NCI-H1694 (cell line): ENCODE results near the gene ARL6IP1.

ENCODE experiments used
- DNase-seq: peaks from one replicate; lab custom pipeline; 2025; lab: John Stamatoyannopoulos, UW

Gene ARL6IP1

DNA sequence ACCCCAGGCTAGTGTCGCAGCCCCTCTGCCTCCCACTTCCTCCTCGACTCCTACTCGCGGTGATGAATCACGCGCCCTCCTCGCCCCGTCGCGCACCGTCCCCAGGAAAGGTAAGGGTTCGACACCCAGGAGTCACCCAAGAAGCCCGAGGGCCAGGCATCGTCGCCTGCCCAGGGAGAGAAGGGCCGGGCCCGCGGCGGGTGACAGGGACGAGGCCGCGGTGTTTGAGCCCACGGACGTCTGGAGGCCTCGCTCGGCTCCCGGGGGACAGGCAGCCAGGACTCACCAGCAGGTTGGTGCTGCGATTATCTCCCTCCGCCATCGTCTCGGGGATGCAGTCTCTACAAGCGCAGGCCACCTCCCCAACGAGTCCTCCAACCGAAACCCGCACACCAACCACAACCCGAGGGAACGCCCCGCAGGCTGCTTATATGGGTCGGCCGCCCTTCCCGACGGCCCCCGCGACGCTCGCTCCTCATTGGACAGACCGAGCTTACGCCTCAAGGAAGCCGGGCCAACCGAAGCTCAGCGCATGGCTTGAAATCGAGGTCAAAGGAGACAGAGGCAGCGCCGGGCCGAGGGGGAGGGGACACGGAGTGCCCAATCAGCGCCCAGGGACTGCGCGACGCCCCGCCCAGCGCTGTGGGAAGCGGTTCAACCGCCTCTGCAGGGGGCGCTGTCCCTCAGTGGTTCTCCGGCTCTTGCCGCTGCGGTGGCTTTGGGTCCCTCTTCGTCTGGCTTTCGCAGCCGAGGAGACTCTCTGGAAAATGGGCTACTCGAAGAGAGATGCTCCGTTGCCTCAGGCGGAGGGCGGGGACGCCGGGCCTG, at the start of gene ARL6IP1:
TSS of gene ARL6IP1 (minus strand) at position 405 of the 828 bp plus-strand sequence. CDS start at position 322, 83 bp downstream.
- peak; percentile 96 for DNase-seq

DNA sequence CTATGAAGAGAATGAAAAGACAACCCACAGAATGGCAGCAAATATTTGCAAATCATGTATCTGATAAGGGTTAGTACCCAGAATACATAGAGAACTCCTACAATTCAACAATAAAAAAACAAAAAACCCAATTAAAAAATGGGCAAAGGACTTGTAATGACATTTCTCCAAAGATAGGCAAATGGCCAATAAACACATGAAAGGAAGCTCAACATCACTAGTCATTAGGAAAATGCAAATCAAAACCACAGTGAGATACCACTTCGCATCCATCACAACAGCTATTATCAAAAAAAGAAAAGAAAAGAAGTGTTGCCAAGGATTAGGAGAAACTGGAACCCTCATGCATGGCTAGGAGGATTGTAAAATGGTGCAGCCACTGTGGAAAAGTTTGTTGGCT, 45.1 kb upstream of the ARL6IP1 start:
- no peak for DNase-seq

DNA sequence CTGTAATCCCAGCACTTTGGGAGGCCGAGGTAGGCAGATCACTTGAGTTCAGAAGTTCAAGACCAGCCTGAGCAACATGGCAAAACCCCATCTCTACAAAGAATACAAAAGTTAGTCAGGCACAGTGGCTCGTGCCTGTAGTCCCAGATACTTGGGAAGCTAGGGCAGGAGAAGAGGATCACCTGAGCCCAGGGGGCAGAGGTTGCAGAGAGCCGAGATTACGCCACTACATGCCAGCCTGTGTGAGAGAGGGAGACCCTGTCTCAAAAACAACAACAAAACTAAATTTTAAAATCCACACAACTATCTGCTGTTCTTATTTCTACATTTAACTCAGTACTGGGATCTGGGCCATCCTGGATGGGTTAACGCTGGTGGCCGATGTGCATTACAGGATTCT, 41.2 kb upstream of the ARL6IP1 start:
- DNase-seq = no peak

DNA sequence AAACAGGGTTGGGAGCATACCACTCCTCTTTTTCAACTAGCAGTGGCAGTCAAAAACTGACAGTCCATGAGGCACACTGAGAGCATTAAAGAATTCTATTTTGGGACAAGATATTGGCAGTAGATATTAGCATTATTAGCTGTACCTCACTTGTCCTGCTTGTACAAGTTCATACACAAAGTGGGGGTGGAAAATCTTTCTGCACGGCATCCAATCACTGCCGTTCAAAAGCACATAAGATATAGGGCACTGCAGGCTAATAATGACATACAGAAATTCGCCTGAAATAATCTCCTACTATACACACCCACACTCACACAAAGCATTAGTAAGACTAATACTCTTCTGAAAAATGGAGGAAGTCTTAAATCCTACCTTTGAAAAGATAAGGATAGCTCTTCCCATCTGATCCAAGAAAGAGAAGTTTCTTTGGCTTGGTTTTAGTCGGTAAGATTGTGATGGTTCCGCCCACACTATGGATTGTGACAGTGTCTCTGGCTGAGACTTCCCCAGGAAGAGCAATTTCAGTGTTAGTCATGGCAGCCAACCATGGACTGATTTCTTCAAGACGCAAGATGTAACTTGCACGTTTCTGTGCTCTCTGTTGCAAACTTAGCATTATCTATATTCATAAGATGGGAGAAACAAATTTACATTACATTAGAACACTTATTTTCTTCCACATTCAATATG, 40.6 kb upstream of the ARL6IP1 start:
- DNase-seq = no peak

DNA sequence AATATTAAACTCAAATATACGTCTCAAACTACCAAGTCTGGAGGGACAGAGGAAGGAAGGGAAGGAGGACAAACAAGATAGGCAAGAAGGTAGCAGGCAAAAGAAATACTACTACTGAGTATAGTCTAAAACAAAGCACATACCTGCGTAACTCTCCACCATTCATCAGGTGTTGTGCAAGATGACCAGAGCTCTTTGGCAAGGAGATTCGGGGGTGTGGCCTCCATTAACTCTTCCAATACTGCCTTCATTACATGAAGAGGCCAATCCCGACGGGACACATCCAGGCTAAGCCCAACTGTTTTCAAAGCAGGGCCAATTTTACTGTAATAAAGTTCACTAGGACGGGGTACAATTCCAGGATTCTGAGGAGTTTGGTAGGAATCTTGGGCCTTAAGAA, 38.2 kb upstream of the ARL6IP1 start:
- DNase-seq = no peak

DNA sequence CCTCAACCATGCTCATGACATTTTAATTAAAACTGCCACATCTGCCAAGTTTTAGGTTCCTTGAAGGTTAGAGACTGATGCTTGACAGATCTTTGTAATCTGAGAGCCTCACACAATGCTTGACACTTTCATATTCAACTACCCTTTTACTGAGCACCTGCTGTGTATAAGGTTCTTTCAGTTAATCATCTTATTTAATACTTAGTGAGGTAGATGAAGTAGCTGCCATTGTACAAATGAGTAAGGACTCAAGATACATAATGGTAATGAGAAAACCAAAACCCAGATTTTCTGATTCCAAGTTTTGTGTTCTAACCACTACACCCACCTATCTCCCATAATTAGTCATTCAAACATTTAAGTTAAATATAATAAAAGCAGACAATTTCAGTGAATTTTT, 35.4 kb upstream of the ARL6IP1 start:
- DNase-seq = no peak

DNA sequence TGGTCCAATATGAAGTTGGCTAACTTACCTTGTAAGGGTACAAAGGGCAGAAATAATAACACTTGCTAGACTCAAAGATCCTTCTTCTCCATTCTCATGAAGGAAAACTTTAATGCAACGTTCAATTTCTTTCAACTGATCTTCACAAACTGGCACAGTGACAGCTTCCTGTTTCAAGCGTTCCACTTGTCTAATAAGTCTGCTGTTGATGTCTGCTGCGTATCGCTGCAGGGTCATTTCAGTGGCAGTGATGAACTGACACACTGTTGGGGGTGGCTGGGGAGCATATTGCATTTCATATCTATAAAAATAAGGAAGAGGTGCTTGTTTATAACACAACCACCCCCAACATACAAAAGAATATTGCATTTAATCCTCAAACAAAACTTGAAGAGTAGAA, 33.5 kb upstream of the ARL6IP1 start:
- no peak for DNase-seq

DNA sequence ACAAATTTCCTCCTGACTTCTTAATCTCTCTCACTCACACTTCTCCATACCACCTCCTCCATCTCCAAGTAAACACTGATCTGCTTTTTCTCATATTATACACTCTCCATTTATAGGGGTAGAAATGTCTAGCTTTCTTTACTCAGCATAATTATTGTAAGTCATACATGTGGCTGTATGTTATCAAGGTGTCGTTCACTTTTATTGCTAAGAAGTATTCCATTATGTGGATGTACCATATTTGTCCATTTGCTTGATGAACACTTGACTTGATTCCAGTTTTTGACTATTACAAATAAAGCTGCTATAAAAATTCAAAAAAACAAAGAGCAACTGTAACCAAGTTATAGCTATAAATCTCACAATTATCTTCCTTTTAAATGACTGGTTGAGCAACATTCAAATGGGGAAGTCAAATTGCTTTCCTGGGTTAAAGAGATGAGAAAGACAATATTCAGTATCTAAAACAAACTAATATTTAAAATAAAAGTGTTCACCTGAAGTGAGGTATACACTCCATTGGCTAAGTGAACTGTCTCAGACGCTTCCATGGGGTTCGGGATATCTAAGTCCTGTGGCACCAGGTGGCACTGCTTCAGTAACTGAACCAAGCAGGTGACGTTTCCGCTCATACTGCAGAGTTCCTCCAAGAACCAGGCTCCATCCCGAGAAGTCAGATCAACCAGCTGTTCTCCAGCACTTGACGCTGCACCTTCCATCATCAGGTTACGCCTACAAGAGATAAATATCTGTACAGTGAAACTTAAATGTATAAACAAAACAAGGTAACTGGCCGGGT, 32.6 kb upstream of the ARL6IP1 start:
- no peak for DNase-seq

DNA sequence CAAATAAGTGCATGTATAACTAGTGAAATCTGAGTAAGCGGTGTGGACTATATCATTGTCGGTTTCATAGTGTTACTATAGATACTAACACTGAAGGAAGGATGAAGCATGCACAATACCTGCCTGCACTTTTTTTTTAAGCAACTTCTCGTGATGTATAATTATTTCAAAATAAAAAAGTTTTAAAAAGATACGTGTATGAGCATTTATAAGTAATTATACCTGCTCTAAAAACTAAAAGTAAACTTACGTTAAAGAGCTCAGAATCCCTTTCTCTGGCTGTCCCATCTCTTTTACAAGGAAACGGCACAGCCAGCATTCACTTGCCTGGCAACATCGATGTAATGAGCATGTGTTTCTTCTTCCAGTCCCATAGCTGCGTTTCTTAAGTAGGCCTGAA, 31.3 kb upstream of the ARL6IP1 start:
- no peak for DNase-seq

DNA sequence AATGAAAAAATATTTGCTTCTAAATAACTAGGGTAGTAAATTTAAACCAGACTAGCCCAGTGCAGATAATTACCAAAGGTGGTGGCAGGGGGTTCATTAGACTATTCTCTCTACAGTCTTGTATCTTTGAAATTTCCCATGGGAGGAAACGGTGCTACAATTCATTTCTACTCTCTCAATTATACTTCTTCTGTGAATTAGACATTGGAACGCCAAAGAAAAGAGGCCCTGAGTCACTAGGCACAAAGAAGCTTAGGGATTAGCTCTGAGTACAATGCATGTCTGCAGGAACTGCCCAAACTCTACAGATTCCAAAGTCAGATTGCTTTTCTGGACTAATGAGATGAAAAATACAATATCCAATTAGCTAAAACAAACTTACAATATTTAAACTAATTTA, 30.7 kb upstream of the ARL6IP1 start:
- DNase-seq = no peak

DNA sequence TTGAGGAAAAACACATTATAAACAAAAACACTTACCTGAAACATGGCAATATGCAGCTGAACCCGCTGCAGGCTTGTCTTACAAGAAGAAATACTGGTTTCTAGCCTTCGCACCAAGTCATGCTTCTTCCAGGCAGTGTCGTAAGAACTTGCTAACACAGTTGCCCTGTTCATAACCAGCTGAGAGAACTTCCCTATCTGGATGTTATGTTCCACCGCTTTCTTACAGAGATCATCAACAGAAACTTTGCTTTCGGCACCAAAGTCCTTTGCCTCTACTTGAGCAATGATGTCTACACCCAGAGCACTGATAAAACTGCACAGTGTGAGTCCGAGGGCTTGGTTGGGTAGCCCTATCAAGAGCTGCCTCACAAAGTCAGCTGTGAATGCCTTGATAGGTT, 27.9 kb upstream of the ARL6IP1 start:
- no peak for DNase-seq

DNA sequence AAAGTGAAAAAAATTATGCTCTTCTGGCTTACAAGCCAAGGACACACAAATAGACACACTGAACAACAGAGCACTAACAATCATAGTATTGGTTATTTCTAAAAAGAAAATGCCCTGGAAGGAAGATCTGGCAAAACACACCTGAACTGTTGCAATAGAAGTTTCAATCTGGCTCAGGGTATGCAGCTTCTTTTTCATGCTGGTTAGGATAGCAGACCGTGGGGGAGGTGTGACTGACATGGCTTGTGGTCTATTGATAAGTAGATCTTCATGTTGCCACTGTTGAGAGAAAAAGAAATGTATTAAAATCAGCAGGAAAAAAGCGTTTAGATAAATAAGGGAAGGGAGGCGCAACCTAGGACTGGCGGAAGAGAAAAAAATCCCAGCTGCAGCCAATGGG, 26.5 kb upstream of the ARL6IP1 start:
- DNase-seq = no peak

DNA sequence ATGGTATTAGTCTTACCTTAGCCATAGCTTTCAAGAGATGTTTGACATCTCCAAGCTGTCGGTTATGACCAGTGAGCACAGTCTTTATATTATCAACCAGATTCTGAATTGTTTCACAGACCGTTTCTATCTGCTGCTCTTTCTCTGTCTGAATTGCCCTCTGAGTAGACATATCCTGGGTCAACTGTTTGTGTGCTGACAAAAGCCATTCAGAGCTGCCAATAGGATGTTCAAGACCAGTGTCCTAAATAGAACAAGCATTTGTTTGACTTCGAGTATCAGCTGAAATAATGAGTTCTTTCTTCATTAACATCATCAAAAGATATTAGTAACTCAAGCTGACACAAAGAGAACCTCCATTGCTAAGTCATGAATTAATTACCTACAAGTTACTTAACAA, 14.9 kb upstream of the ARL6IP1 start:
- DNase-seq = no peak

DNA sequence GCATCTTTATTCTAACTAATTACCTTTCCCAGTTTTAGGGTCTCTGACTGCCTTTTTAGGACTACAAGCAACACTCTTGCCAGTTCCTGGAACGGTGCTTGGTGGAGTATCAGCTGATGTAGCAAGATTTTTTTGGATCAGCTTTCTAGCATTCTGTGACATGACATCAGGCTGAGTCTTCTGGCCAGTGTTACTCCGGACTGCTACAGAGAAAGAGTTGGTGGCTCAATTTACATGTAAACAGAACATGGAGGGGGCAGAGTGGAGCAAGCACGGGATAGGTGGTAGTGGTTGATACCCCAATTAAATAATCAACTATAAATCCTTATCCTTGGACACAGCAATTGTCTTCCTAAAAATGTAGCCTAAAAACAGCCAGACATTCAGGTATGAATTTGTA, 10.6 kb upstream of the ARL6IP1 start:
- DNase-seq = no peak

DNA sequence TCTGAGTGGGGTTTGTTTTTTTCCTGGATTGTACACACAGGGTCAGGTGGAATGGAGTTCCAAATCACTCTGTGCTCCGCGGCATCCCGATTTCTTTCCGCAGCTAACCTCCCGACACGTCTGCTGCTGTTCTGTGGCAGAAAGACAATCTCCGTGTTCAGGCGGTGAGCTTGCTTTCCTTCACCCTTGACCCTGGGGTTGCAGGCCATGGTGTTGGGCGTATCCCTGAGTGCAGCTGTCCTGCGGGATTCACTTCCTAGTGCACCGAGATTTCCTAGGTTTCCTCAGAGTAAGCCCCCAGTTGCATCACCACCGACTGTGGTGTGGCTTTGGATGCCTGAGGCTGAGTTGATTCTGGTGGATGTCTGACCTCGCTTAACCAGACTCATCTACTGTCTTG, 7.8 kb upstream of the ARL6IP1 start:
- no peak for DNase-seq

DNA sequence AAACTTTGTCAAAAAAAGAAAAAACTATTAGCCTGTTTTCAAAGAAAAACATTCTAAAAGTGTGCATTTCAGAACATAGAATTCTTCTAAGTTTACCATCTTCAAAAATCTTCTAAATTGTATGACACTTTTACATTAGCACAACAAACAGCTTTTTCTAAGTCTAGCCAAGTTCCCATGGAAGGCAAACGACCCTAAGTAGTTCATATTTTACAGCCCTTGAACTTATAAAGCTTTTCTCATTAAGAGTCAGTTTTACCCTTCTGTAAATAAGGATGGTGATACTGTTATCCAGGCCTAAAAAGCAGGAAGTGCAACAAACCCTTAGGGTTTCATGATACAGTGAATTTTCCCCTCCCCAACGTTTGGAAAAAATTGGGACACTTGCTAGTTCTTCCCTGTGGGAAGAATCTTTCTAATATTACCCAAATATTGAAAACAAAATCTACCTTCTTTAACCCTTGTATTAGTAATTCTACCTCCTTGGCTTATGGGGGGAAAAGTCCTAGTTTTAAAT, 4.0 kb upstream of the ARL6IP1 start:
- DNase-seq = no peak

DNA sequence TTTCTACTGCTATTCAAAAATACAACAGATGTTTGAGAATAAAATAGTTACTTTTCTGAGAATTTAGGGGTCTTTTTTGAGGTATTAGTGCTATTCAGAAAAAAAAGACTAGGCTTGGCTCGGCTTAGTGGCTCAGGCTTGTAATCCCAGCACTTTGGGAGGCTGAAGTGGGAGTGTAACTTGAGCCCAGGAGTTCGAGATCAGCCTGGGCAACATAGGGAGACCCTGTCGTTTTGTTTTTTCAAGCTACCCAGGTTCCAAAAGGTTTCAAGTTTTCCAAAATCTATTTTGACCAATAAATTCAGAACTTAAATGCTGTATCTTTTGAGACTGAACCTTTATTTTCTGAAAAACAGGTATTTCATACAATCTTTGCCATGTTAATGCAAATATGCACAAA, 3.2 kb upstream of the ARL6IP1 start:
- DNase-seq = no peak

DNA sequence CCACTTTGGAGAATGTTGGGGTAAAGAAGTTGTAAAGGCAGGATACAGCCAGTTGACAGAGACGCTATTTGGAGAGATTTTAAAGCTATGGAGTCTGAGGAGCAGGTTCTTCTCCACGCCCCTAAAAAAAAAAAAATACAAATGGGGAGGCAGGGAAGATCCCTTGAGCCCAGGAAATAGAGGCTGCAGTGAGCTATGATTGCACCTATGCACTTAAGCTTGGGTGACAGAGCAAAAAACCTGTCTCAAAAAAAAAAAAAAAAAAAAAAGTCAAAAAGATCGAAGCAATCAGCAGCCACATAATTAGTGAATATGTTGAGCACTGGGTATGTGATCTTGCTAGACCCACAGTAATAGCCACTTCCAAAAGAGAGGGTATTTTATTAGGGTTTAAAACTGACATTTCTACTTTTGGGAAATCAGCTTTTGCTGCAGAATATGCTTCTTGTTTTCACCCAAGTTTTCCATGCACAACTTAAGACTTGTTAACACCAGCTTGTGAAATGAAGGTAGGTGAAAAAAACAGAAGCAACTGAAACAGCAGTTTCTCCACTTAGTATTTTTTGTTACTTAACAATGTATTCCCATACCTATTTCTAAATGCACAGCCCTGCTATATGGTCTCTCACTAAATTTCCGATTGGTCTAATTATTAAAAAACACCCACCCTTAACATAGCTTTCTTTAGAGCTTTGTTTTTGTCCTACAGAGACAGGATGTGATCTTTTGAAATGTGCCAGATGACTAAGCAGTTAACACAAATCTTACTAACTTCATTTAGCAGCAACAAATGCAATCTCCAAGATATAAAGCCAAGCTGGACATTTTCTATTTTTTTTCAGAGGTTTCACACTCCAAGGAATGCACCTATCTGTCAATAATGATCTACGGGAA, 2.5 kb upstream of the ARL6IP1 start:
- no peak for DNase-seq

DNA sequence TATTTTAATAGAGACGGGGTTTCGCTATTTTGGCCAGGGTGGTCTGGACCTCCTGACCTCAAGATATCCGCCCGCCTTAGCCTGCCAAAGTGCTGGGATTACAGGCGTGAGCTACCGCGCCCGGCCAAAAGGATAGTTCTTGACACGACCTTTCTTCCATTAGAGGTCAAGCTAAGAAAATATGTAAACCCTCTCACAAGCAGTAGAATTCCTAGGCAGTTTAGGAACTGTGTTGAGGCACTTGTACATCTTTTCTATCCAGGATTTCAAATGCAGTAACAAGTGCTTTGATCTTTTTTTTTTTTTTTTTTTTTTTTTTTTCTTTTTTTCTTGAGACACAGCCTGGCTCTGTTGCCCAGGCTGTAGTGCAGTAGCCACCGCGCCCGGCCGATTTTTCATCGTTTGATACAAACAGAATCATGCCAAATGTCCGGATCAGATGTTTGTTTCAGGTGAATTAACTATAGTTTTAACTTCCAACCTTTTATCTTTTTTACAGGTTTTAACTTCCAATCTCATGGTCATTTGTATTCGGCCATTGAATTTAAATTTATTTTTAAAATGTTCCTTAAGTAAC, 1.5 kb upstream of the ARL6IP1 start:
- no peak for DNase-seq

DNA sequence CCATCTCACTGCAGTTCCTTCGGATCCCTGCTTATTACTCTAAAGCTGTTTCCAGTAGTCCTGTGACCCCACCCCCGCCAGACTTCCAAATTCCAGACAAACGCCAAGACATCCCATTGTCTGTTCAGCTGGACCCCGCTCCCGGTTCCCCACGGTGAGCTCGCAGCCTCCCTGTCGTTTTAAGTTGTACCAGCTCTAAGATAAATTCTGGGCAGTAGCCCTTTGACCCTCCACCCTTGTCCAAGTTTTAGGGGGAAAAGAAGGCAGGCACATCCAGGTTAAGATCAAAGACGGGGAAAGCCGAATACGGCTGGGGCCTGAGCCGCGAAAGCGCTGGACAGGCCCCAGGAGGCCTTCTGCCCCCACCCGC, 589 bp downstream of the ARL6IP1 start:
- DNase-seq = no peak

DNA sequence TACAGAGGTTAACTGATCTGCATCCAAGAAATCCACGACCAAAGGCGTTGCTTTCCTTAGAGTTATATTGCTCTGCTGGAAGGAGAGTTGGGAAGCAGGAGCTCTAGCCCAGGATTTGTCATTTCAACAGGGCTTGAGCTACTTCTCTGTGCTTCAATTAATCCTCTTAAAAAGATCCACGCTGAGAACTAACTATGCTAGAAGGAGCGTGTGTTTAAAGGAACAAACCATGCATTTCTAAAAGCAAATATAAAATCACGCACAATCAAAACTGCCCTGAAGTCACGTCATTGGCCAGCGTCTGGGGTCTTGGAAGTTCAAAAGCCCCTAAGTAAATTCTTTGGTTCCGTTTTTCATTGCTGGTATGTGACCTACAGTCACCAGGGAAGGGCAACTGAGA, 1.1 kb downstream of the ARL6IP1 start:
- no peak for DNase-seq
